ENCODE measurements around the gene DHCR7.

DHCR7 gene

DNA sequence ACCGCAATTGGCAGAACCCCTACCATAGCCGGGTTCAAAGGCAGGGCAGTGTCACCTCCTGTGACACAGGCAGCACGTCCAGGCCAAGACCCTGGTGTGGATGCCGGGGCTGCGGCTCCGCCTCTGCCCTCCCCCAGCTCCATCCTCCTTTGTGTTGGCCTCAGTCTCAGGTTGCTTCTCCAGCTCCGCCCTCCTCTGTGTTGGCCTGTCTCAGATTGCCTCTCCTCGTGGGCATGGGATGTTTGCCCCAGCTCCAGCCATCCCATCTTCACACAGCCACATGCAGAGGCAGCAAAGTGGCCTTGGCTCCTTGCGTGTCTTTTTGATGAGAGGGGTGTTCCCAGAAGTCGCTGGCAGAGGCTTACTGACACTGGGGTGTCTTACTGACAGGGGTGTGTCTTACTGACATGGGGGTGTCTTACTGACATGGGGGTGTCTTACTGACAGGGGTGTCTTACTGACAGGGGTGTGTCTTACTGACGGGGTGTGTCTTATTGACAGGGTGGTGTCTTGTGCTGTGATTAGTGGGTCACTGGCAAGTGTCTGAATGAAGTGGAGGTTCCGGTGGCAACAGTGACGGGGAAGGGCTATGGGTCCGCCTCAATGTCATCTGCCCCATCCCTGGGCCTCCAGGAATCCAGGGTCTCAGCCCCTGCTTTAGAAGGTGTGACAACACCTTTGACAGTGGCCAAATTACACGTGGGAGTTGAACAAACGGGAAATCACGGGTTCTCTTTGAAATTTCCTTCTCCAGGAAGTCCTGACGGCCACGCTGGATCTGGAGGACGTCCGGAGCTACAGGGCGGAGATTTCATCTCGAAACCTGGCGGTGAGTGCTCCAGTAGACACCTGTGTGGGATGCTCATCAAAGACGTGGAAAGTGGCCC is 29.7 kb upstream of the DHCR7 start:
- no peak for DNase-seq (ENCODE audit: low spot score)

DNA sequence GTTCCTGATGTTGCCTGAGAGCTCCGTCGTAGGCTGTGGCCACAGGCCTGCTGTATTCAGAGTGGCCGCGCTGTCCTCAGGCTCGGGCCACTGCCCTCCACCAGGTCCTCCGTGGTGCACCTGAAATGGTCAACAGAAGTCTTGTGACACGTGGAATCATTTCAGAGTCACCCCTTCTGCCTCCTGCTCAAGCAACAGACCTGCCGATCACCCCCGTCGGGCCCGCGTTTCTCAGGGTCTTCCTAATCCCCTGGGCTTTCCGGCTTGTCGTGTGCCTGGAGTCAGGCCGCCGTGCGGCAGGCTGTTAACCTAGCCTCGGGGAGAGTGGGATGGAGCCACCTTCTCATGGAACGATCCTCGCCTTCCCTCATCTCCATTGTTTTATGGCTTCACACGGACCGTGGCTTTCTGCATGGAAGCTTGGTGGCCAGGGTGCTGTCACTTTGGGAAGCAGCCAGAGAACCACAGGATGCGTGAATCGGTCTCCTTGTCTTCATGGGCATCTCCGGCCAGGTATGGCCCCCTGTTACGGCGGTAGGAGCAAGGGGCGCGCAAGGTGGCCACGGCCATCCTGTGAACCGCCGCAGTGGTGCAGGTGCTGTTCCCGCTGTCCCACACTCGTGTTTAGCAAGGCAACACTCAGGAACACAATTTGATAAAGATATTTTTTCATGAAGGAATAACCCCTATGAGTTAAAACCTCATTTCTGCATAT is 28.9 kb upstream of the DHCR7 start:
- DNase-seq (ENCODE audit: low spot score), result no peak

DNA sequence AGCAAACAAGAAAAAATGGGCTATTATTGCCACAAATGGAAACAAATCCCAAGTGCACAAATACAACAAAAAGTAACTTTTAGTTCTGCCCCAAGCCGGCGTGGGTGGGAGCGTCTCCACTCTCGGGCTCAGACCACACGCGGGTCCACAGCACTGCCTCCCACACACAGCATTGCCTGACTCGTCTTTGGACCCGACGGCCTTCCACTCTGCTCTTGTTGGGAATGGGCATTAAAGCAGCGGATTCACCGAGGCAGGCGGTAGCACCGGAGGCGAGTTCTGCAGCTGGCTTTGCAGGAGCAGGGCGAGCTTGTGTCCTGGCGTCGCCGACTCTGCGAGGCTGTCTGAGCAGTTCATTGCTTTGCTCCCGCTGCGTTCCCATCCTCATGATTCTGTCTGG is 27.8 kb upstream of the DHCR7 start:
- no peak for DNase-seq (ENCODE audit: low spot score)

DNA sequence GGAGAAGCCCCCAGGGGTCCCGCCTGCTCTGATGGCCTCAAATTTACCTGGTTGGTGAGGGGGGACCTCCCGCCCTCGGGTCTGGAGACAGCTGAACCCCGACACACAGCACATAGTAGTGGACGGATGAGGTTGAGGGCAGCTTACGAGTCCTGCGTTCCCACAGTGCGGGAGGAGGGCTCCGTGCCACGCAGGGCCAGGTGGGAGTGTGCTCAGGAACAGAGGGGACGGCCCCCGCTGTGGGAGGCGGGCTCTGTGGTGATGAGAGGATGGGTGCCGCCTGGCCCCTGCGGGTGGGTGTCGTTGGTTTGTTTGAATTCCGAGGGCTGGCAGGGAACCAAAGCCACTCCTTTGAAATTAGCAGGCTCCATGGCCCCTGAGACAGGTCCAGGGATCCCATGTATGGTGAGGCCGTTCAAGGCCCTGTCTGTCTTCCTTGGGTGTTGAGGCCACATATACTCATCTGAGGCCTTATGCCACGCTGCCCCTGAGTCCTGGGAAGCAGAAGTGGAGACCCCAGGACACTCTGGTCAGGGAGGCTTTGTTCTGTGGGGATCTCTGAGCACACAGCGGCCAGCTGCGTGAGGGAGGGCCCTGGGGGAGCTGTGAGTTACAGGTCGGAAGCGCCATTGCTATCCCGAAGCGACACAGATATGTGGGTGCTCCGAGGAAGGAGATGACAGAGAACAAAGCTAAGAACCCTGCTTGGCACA is 26.7 kb upstream of the DHCR7 start:
- DNase-seq (ENCODE audit: low spot score), result no peak

DNA sequence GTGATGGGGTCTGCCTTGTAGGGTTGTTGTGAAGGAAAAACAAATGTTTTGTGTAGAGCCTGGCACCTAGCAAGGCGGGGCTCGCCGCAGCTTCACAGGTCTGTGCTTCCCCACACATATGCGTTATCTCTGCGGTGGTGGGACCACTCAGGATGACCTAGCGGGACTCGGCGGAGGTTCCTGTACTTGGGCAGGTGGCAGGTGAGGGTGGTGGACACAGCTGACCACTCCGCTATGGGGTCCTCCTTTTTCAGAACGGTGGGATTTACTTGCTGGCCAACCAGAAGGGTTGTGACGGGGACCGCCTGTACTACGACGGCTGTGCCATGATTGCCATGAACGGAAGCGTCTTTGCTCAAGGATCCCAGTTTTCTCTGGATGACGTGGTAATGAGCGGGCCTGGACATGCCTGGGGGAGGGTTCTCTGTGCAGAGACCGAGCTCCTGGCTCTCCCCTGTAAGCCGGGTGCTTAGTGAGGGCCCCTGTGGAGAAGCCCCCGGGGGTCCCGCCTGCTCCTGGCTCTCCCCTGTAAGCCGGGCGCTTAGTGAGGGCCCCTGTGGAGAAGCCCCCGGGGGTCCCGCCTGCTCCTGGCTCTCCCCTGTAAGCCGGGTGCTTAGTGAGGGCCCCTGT is 26.1 kb upstream of the DHCR7 start:
- DNase-seq (ENCODE audit: low spot score), result no peak

DNA sequence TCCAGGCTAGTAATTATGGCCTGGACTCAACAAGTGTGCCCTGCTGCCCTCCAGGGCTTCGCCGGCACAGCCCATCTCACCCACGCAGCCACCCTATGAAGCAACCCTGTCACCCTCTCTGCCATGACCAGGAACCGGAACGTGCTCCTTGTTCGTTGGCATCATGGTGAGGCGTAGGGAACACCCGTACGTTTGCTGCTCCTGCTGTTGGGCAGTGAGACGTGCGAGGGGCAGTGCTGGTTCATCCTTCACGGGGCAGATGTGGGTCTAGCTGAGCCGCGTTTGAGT is 25.5 kb upstream of the DHCR7 start:
- no peak for DNase-seq (ENCODE audit: low spot score)

DNA sequence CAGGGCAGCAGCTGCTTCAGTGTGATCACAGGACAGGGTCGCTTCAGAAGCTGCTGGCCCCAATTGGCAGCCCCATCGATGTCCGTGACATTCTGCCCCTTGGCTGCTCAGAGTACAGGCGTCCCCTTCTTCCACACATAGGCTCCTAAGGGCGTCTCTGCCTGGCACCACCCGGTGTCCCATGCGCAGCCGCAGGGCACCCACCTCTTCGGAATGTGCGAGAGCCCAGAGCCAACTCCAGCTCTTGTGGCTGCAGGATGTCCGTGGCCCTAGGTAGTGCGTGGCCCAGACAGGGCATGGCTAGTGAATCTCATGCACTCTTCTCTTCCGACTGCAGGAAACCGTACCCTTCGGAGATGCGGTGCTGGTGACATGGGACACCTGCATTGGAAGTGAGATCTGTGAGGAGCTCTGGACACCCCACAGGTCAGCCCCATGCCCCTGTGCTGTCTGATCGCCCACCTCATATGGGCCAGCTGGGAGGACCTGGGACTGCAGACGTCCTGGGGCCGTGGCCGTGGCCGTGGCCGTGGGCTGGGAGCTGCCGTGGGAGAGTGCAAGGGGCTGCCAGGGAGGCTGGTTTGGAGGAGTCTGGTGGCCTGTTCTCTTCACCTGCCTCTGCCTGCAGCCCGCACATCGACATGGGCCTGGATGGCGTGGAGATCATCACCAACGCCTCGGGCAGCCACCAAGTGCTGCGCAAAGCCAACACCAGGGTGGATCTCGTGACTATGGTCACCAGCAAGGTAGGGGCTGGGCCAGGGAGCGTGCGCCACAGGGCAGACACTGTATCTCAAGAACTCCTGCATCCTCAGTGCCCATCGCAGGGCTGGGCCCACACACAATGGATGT is 25.0 kb upstream of the DHCR7 start:
- DNase-seq (ENCODE audit: low spot score), result no peak

DNA sequence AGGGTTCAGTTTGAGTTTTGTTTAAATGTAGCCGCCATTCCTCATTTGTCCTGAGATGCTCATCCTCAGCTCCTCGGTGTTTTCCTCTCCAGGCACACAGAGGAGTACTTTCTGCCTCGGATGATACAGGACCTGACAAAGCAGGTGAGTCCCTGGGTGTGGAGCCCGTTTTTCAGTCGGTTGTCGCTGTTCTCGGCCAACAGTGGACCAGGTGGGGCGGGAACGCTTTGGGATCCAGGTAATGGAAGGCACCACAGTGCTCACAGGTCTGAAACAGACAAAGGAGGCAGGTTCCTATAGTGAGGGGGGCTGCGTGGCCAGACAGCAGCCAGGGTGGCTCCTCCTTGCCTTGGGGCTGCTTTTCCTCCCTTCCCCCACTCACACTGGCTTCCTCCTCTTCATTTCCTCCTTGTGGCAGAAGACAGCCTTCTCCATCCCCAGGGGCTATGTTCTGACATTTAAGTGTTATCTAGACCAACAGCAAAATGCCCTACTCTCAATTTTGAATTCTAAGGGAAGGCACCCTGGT is 24.2 kb upstream of the DHCR7 start:
- no peak for DNase-seq (ENCODE audit: low spot score)

DNA sequence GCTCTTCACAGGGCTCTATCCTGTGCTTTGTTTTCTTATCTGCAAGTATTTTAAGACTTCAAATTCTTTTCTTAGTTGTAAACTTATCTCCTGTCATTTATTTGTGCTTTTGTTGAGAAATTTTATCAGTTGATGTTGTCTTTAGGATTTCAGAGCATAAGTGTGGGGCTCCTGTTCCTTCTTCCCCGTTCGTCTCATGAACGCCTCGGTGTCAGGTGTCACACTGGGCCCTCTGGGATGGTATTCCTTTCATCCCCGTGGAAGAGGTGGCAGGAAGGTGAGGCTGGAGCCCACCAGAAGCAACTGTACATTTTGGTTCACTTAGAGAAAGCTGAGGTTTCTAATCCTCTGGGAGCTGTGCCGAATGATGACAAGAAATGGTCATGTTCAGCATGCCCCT is 22.8 kb upstream of the DHCR7 start:
- no peak for DNase-seq (ENCODE audit: low spot score)

DNA sequence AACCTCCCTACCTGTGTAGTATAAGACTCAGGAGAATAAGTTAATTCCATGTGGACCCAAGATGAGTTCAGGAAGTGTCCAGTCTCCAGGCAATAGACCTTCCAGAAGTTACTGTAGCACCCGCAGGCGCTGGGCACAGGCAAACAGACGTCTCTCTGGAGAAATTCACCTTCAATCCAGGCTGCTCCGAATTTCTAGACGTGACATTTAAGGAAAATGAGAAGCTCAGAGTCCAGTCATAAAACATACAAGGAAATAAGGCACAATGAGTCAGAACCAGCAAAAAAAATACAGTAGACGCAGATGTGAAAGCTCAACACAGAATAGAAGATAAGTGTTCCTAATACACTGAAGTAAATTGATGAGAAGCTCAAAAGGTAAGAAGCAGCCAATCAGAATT is 19.0 kb upstream of the DHCR7 start:
- DNase-seq (ENCODE audit: low spot score), result no peak

DNA sequence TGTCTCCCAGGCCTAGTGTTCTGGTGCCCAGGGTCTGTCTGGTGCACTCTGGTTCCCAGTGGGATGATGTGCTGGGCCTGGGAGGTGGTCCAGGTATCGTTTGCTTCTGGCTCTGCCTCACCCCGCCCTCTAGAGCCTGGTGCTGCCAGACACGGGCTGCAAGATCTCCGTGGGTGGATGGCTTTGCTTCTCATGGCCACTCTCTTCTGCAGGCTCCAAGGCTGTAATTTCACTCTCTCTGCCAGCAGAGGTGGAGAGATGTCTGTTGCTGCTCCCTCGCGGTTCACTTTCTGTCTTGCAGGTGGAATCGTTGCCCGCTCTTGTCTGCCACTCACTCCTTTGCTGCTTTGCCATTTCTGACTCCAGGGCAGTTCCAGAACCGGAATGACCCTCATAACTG is 18.2 kb upstream of the DHCR7 start:
- DNase-seq (ENCODE audit: low spot score), result no peak

DNA sequence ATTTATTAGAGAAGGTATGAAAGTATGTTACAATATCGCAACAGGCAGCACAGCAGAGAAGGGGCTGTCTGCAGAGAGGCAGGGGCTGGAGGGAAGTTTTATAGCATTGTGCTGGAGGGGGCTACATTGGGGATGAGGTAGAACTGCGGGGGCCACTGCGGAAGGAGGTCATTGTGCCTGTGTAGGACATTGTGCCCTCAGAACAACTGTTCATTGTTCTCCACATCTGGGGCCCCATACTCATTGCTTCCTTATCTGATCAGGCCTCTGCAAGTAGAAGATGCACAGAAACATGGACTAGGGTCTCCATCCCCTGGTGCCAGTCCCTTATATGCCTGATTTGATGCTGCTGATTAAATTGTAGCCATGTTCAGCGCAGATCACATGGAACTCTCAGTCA is 16.9 kb upstream of the DHCR7 start:
- no peak for DNase-seq (ENCODE audit: low spot score)

DNA sequence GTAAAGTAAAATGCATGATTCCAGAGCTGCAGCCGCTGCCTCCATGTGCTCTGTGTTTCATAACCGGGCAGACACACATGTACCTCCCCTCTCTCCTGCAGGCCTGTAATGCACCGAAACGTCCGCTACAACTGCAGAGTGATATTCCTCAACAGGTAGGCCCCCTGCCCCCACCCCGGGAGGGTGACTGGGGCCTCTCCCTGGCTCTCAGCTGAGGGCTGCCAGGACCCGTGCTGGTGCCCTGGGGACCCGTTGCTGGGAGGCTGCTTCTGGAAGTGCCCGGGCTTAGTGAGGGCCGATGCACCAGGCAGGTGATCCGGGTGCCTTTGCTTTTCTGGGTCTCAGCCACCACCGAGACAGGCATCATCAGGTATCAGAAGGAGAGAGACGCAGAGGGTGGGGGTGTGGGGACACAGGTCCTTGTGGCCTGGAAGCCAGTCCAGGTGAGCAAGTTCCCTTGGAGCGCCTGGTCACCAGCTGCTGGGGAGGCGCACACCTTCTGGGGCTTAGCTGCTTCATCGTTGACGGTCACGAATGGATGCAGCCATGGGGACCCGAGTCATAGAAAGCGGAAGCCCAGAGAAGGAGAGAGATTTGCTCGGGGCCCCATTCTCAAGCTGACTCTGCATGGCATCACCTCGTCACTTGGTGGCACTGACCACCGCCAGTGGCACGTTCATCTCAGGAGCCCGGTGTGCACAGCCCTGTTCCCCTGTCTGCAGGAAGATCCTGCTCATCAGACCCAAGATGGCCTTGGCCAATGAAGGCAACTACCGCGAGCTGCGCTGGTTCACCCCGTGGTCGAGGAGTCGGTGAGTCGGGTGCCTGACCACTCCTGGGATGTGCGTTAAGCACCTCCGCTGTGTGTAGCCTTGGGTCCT is 15.4 kb upstream of the DHCR7 start:
- no peak for DNase-seq (ENCODE audit: low spot score)

DNA sequence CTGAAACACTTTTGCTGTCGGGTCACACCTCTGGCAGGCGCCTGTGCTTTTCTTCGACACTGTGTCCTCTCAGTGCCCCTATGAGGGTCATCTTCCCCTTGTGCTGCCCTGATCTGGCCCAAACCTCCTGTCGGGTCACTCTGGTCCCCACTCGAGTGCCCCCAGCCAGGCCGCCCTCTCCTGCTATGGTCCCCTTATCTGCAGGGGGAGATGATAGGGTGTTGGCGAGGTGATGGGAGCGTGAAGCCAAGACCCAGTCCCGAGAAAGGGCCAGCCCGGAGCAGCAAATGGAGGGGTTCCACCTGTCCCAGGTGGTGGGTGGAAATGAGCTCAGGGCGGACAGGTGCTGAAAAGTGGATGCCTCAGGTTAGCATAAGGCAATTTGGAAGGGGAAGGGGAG is 14.5 kb upstream of the DHCR7 start:
- DNase-seq (ENCODE audit: low spot score), result no peak

DNA sequence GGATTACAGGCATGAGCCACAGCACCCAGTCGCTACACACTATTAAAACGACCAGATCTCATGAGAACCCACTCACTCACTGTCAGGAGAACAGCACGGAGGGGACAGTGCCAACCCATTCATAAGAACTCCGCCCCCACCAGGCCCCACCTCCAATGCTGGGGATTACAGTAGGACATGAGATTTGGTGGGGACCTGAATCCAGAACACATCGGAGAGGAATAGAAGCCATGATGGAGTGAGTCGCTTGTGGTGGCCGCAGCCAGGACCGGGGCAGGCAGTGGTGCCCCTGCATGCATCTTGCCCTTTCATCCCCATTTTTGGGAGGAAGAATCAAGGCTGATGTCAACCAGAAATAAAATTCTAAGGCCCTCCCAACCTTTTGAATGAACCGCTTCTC is 13.5 kb upstream of the DHCR7 start:
- no peak for DNase-seq (ENCODE audit: low spot score)

DNA sequence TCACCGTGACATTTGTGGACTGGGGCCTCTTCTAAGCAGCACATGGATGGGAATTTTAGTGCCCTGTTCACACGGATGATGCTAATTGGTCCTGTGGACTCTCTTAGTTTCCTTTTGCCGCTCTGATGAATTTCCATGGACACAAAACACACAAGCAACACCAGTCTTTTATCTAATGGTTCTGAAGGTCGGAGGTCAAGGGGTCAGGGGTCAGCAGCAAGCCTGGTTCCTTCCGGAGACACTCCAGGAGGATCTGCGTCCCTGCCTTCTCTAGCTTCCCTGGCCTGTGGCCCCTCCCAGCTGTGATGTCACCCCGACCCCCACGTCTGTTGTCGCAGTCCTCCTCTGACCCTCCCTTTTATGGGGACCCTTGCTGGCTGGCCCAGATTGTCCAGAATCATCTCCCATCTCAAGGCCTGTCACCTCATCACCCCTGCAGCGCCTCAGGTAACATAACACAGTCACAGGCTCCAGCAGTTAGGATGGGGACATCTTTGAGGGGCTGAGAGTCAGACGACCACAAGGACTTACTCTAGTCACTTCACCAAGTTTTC is 11.7 kb upstream of the DHCR7 start:
- DNase-seq (ENCODE audit: low spot score), result no peak

DNA sequence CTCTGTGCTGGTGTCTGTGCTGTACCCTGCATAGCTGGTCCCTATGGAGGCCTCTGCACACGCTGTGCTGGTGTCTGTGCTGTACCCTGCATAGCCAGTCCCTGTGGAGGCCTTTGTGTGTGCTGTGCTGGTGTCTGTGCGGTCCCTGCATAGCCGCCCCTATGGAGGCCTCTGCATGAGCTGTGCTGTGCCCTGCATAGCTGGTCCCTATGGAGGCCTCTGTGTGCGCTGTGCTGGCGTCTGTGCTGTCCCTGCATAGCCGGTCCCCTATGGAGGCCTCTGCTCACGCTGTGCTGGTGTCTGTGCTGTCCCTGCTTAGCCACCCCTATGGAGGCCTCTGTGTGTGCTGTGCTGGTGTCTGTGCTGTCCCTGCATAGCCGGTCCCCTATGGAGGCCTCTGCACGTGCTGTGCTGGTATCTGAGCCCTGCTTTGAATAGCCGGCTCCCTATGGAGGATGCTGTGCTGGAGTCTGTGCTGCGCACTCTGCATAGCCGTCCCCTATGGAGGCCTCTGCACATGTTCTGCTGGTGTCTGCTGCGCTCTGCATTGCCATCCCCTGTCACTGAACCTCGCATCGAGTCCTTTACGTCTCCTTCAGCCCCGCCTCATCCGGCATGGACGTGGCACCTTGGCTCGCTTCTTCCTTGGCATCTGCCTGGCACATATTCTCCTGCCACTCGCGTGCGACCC is 11.0 kb upstream of the DHCR7 start:
- DNase-seq (ENCODE audit: low spot score), result no peak

DNA sequence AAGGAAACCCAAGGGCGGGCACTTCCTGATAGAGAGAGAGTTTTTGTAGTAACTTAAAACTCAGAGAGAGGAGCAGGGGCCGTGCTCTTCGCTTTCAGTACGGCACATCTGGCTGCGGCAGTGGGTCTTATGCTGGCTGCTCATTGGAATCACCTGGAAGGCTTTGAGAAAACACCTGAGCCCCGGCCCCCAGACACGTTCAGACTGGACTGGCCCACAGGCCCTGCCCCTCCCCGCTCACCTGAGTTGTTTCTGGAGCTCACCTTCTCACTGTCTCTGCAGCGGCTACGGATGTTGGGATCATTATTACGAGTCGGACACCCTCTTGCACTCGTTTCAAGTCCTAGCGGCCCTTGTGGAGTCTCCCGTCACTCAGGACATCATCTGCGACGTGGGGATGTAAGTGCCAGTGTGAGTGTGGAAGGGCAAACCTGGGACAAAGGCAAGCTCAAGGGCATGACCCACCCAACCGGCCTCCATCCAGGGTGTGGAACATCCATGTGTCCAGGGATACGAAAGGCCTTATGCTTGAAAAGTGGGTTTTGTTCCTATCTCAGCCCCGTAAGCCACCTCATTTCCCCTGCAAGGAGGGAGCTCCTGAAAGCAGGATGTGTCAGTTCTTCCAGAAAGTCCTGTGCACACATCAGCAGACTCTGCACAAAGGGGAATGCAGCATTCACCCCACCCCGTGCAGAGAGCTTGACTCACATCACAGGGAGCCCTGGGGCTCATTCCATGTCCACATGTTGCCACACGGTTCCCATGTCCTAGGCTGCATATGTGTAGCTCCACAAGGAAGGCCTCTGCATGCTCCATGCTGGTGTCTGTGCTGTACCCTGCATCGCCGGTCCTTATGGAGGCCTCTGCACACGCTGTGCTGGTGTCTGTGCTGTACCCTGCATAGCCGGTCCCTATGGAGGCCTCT is 10.2 kb upstream of the DHCR7 start:
- DNase-seq (ENCODE audit: low spot score), result no peak

DNA sequence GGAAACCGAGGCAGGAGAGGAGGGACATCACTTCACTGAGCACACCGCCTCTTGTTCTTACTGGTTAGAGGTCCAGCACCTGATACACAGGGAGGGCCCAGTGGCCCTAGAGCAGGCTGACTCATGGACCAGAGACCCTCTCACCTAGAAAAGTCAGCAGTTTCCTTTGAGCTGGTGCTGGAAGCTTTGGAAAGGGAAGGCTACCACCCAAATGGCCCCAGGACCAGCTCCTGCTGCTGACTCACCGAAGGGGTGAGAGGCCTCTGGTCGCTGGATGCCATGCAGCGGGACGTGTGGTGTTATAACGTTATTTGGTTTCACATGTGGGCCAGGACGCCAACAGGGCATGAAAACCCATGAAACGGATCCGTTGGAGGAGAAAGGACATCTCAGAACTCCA is 8.6 kb upstream of the DHCR7 start:
- DNase-seq (ENCODE audit: low spot score), result no peak
